ENCODE data around the gene LDB2.

Gene LDB2

DNA sequence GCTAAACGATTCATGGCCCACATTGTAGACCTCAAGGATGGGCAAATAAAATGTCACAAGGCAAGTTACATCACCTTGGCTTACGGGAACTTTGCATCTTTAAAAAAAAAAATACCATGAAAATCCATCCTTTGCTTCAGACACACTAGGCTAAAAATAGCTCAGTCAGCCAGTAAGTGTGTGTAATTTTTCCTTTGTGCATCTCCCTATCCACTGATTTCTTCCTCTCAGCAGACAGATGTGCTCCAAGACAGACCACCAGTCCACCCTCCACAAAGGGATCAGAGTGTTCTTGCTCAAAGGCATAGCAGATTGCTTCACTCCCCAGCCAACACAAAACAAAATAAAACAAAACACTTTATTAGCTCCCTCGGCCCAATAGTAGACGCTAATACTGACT lies 14.6 kb downstream of the LDB2 start:
- DNase-seq: no peak

DNA sequence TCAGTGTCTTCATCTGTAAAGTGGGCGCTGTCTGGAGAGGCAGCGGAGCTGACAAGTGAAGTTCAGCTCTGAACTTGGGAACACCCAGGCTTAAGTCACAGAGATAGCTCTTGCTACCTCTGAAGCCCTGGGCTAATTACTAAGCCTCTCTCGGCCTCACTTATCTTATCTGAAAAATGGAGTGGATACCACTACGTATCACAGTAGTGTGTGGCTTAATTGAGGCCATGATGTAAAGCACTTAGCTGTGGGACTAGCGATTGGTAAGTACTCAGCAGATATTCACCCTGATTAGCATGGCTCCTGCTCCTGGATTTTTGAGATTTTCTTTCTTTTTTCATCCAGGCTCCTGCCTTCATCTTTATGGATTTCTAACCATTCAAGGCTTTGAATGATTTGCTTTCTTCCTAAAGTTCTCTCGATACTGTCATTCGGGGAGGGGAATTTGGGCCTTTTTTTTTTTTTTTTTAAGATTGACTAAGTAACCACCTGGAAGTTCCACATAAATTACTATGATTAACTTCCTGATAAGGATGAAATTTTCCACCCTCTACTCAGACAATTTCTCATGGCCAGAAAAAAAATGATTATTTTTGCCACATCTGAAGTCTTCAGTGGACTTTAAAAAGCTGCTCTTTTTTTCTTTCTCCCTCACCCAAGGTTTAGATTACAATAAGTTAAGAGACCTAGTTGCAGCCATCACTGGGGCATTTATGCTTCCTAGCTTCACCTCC lies 17.1 kb downstream of the LDB2 start:
- no peak for DNase-seq

DNA sequence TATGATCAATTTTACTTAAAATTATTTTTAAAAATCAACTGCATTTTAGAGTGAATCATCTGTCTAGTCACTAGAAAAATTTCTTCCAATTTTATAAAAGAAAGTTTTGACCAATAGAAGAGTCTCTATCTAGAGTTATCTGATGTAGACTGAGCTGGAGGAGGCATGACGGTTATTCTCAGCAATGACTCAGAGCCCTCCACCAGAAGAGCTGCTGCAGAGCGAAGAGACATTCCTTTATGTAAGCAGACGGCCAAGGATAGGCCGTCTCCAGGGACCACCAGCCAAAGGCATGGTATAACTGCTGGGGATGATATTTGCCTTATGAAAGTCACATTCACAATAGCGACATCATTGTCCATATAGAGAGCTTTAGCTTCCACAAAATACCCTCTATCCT lies 23.0 kb downstream of the LDB2 start:
- DNase-seq: no peak

DNA sequence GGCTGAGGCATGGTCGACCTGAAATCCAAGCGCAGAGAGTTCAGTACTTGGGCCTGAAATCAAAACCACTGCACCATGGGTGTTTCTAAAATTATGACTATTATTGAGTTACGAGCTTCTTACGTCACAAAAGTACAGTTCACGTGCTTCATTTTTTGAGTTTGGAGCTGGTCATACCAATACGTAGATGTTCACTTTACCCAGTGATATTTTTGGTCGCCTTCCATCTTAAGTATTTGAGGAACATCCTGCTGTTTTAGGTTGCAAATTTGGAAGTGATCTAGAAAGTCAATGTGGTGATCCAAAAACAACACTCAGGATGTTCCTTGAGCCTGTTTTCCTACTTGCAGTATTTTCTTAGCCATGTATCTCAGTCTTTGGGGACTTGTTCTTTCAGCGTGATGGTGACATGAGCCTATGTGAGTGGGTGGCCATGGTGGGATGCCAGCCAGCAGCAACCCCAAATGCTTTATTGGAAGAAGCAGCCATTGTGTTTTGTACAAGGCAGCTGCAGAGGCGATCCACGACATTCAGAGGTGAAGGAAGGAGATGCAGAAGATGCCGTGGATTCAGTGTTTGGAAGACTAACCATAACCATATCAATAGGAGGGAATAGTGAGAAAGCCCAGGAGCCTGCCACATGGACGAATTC lies 28.7 kb downstream of the LDB2 start:
- DNase-seq: no peak

DNA sequence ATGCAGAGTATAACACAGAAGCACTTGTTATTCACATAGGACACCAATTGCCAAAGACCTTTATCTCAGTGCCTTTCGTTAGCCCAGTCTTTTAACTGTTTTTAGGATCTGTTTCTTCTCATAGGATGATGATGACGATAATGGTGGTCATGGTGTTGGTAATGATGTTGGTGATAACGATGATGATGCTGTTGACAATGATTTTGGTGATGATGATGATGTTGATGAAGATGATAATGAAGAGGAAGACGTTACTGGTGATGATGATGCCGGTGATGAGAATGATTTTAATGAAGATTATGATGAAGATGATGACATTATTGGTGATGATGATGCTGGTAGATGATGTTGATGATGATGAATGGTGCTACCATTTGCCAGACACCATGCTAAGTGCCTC lies 29.8 kb downstream of the LDB2 start:
- DNase-seq: no peak

DNA sequence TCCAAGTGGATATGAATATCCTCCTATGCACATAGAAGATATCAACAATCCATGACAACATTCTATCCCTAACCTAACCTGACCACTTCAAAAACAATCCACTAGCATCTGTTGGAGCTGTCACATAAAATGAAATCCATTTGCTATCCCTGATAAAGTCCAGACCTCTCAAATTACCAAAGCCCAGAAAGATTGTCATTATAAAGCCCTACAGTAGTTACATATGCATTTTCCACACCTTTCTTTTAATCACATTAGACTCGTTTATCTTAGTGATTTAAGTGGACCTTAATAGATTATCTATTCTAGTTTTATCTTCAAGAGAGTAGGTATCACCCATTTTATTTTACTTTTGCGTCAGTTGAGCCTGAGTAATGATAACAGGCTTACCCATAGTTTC lies 30.6 kb downstream of the LDB2 start:
- DNase-seq: no peak

DNA sequence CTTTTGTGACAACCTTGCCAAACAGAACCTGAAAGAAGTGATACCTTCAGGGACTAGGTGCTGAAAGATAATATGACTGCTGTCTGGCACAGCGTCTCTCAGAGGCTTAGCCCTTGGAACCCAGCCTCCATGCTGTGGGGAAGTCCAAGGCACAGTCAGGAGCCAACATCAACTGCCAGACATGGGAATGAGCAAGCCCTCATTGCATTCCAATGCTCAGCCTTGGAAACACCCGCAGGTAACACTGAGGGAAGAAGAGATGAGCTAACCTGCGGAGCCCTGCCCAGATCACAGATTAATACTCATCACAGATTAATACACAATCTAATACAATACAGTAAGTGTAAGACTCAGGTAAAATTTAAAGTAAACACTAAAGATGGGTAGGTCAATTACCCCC lies 31.5 kb downstream of the LDB2 start:
- DNase-seq: no peak

DNA sequence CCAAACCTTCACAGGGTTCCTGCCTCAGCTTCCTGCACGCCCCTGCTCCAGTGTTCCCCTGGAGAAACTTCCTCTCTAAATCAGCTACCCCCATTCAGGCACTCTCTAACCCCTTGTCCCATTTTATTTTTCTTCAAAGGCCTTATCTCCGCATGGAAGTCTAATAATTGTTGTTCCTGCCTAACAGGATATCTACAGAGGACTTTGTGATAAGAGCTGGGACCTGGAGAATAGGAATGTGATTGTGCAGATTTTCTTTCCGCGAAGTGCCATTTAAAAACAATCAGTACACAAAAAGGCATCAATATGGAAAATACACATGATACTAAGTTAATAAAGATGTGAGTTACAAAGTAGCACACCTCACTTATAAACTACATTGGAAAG lies 32.6 kb downstream of the LDB2 start:
- DNase-seq: no peak

DNA sequence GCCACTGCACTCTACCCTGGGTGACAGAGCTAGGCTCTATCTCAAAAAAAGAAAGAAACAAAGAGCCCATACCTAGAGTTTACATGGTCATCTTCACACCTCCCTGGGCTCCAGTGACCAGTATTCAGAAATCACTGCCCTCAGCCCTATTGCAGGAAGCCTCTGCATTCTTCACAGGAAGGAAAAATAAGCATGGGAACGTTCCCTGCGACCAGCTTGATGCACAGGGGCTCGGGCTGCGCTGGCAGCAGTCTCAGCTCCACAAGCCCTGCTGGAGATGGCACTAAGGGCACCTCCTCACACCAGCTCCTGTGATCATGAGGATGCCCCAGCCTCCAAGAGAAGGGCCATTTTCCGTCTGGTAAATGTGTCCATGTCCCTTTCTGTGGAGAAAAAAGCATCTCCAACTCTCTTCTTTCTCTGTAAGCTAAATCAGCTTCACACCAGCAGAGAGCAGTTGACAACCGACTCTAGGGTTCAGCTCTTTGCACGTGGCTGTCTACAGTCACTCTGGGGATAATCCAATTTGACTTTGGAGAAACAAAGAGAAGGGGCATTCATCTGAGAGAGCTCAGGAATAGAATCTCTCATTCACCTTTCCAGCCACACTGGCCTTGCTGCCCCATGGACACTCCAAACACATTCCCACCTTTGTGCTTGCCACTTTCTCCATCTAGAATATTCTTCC lies 33.1 kb downstream of the LDB2 start:
- DNase-seq: no peak

DNA sequence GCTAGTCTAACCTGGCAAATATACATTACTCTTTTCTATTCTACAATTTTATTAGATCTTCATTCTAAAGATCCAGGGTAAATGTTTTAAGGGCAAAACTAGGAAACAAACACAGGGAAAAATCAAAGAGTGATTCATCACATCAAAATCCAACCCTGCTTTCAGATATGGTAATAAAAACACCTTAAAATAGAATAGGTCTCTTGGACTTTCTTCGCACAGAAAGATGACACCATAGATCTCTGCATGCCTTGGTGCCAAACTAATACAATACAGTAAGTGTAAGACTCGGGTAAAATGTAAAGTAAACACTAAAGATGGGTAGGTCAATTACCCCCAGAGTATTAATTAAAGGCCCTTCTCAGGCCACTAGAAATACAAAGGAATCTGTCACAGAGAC lies 34.2 kb downstream of the LDB2 start:
- DNase-seq: no peak

DNA sequence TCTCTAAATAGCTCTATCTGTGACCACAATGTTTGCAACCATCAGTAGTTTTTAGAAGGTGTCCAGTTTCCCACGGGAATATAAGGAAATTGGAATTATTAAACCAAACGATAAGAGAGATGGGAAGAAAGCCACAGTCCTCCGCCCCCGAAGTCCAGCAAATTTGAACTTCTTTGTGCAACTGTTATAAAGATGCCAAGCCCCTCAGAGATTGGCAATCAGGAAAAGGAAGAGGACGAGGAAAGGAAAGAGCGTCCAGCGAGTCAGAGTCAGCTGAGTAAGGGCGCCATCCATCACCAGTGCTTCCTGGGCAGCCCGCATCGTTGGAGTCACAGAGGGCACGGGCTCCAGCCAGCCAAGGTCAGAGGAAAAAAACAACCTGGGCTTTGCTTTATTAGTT lies 35.7 kb downstream of the LDB2 start:
- no peak for DNase-seq

DNA sequence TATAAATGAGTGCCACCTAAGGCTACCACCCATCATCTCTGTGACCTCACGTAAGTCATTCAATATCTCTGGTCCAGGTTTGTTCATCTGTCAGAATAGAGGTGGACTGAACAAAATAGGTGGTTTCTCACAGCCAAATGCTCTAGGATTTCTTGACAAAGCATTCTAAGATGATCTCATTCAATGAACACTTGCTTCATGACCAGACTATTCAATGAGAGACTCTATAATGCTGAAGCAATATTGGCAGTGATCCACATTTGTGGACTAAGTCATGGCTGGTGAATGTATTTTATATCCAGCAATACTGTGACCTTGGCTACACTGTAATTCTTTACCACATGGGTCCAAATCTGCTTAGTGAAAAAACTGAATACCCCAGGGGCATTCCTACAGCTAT lies 37.9 kb downstream of the LDB2 start:
- DNase-seq: no peak

DNA sequence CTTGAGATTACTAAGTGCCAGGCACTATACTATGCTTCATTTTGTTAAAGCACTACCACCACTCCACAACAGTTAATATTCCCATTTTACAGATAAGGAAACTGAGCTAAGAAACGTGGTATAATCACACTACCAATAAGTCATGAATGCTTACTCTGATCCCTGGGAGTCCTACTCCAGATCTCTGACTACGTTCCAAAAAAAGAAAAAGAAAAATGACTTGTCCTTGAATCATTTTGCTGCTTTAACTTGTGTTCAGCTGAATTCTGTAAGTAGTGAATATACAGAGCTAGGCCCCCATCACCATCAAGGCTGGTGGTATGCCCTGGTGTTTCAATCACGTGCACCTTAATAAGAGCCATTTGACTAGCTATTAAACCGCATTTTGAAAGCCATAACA lies 39.4 kb downstream of the LDB2 start:
- DNase-seq: no peak

DNA sequence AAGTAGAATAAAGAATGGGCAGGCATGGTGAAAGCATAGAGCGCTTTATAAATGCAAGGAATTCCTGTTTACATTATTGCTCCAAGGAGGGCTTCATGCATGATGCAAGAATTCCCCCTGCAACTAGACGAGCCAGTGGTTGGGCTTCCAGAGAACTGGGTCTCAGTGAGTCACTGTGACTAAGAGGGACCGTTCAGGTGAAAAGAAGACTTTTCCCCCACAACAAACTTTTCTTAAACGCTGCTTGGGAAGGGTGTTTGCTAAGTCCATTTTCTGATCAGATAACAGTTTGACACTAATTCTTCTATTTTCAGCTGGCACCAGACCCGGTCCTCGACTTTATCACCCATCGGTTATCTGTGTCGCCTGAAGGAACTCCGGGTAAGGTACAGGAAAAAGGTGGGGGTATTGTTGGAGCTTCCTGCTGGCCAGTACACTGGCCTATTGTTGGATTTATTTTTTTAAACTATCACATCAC lies 40.1 kb downstream of the LDB2 start:
- no peak for DNase-seq

DNA sequence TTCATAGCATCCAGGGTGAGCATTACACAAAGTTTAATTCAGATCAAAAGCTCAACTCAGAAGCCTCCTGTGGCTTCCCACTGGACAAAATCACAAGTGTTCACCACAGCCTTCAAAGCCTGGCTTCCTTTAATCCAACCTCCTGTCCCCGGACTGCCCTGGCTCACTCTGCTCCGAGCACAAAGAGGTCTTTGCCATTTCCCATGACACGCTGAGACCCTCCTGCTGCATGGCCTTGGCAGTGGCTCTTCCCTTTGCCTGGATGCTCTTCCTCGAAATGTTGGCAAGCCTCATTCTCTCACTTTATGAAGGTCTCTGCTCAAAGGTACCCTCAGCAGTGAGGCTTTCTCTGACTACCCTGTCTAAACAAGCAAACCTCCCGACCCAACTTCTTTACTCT lies 41.0 kb downstream of the LDB2 start:
- no peak for DNase-seq

DNA sequence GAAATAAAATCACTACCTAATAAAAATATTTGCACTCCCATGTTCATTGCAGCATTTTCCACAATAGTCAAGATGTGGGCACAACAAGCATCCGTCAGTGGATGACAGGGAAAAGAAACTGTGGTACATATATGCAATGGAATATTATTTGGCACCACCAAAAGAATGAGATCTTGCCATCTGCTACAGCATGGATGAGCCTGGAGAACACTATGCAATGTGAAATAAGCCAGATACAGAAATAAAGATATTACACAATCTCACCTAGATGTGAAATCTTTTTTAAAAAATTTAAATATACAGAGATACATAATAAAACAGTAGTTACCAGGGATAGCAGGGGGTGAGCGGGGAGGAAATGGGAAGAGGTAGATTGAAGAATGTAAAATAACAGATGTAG lies 44.8 kb downstream of the LDB2 start:
- no peak for DNase-seq

DNA sequence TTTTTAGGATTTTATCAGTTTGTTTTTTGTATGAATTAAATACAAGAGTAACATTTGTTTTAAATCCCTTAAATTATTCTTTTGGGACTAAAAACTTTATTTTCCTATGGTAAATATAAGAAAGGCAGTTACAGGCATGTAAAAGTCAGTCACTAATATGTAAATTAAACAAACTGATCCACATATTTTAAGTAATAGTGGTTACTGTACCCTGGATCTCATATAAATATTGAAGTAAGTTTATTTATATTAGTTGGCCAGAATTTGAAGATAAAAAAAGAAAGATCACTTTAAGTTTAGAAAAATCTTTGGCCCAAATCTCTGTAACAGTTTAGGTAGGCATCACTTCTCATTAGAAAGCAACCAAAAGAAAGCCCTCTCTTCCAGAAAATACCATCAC lies 45.8 kb downstream of the LDB2 start:
- no peak for DNase-seq

DNA sequence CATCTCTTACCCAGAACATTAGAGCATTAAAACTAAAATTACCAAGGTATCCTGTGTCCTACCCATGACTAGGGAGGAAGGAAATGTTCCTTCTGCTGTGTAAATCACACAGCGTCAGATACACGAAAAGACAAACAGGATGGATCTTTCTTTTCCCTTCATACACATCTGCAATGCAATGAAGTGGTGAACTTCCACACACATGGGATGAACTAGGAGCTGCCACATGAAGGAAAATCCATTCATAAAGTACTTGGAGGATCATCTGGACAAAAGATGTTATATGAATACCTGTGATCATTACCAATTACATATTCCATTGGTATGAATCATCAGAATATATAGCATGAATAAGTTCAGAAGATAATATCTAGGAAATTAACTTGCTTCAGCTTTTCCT lies 46.2 kb downstream of the LDB2 start:
- DNase-seq: no peak

DNA sequence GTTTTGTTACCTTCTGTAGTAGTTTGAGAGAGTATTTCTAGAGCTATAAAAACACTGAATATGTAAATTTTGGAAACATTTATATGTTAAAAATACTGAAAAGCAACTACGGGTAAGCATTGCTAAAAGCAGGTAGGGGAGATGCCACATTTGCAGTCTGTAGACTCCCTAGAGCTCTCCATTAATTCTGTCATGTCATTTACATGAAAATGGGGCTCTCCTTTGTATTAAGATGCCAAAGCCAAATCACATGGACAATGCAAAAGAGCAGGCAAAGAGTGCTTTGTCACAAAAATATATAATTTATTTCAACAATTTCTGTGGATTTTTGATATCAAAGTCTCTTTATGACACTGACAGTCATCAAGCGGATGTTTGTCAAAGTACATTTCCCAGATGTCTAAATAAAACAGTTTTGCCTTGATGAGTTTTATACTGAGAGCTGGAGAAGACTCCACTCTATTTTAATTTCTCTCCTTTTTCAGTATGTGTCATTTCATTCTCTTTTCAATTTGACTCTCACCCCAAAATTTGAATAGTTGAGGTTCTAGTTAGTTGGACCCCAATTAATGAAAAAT lies 51.8 kb downstream of the LDB2 start:
- DNase-seq: no peak

DNA sequence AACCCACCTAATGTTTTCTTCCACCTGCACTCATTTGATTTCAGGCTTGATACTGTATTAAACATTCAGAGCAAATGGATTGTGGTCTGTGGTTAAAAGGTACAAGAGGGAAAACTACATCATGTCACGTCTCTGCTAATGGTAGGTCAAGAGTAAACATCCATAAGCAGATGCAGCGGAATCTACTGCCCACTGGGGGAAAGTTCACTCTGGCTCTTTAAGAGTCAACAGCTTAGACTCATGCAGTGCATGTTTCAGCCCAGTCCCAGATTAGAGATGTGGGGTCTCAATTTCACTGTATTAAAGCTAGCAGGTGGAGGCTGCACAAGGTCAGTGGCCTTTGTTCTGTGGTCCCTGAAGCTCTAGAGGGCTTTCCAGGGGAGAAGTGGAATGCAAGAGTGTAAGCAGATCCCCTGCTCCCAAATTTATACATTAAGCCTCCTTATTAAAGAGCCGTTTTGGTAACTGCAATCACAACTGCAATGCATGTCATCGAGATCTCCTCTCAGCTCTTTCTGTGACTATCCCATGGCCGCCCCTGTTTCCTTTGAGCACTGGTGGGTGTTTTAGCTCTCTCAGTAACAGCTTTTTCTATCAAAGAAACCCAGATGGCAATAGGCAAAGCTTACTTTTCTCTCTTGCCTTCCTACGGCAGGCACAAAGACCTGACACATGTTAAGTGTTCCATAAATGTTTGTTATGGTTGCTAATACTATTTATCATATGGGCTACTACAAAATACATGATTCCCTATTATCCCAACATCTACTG lies 53.4 kb downstream of the LDB2 start:
- no peak for DNase-seq

DNA sequence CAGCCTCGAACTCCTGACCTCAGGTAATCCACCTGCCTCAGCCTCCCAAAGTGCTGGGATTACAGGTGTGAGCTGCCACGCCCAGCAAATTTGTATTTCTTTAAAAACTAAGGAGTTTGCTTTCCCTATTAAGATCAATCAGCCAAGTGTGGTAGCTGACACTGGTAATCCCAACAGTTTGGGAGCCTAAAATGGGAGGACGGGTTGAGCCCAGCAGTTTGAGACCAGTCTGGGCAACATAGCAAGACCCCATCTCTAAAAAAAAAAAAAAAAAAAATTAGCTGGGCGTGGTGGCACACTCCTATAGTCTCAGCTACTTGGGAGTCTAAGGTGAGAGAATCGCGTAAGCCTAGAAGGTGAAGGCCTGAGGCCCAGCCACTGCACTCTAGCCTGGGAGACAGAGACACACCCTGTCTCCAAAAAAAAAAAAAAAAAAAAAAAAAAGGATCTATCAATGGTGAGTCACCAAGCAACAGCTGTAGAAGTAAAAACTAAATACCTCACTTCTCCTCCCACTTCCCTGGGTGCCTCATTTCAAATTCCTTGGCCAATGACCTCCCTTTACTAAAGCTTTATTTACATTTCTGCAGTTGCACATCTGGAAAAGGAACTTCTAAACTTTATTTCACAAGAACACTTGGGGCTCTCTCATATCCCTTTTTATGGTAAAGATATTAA lies 54.5 kb downstream of the LDB2 start:
- DNase-seq: no peak

DNA sequence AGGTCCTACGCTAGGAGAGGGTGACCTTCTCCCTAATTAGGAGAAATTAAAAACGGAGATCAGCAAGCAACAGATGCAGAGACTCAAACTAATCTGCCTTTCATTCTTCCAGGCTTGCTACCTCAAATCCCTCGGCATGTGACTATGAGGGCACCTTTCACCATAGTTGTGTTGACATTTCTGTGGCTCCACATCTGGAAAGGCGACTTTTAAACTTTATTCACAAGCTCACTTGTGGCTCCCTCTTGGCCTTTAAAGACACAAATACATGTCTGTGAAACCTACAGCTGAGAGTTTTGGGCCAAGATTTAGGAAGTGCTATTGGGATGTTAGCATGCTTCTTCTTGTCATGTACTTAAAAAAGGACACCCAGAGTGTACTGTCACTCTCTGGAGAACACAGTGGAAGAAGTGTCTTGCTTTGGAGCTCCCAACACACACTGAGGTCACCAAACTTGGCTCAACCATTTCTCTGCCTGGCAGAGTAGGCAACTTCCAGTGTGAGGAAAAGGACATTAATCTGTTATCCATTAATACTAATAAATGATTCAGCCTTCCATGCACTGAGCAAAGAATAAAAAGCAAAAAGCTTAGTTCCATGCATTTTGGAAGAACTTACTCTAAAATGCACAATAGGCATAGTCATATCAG lies 60.1 kb downstream of the LDB2 start:
- DNase-seq: no peak

Measured in activated naive CD4-positive, alpha-beta T cell treated with anti-CD3 and anti-CD28 coated beads, Interleukin-2, amount 50 U/mL, for 16 hours (primary cell).